HG03025 (cell line): ENCODE data around the gene MCCC2.

Source experiments
- ATAC-seq: cut with Tn5 transposase; IDR thresholded peaks from one replicate; pipeline ENCODE4 v1.9.1; 2021; ENCODE audit warnings: mild to moderate bottlenecking, moderate library complexity; ENCODE audit not compliant: unreplicated experiment, low FRiP score

The MCCC2 gene

GRCh38 chr5:71706906-71707305, 119.8 kb downstream of the MCCC2 start:
- no peak for ATAC-seq
